ENCODE measurements around the gene WDR93.
"Not testable (repeated sequence)": the region's sequence is repeated elsewhere in the genome, so short reads cannot be mapped to it uniquely, and the experiment has no call there.

Gene WDR93

DNA sequence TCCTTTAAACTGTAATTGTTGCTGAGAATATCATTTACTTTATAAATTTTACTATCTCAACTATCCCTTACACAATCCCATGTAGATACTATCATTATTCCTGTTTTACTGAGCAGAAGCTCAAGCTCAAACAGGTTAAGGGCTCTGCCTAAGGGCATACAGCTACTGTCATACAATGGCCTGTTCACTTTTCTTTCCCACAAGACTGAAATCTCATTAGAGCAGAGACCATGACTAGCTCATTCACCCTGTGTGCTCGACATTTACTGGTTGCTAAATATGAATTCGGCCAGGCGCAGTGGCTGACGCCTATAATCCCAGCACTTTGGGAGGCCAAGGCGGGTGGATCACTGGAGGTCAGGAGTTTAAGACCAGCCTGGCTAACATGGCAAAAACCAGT, 83.9 kb downstream of the WDR93 start:
- no peak for DNase-seq

DNA sequence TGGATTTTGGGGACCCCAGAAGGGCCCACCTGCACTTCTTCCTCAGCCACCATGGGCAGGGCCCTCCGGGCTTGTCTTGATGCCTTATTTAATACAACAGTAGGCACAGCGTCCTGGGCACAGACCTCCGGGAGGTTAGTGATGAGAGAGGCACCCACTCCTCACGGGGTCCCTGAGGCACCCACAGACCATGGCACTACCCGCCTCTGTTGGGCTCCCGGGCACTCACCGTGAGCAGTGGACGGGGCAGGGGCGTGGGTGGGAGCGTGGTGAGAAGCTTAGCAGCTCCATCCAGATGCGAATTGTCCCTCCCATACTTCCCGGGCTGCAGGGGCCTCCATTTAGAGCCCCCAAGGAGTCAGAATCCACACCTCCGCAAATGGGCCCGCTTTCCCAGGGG, 85.2 kb downstream of the WDR93 start:
- DNase-seq: no peak

DNA sequence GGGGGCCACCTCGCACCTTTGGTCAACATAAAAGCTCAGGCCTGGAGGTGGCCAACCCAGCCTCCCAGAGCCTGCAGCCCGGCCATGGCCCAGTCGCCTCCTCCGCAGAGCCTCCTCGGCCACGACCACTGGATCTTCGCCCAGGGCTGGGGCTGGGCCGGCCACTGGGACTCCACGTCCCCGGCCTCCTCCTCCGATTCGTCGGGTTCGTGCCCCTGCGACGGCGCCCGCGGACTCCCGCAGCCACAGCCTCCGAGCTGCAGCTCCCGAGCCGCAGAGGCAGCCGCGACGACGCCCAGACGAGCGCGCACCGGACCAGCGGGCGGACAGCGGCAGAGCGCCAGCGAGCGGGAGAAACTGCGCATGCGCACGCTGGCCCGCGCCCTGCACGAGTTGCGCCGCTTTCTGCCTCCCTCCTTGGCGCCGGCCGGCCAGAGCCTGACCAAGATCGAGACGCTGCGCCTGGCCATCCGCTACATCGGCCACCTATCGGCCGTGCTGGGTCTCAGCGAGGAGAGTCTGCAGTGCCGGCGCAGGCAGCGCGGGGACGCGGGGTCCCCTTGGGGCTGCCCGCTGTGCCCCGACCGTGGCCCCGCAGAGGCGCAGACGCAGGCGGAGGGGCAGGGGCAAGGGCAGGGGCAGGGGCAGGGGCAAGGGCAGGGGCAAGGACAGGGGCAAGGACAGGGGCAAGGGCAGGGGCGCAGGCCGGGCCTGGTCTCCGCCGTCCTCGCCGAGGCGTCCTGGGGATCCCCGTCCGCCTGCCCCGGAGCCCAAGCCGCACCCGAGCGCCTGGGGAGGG, 85.9 kb downstream of the WDR93 start, which contains the start of gene MESP2:
MESP2 (plus strand) TSS at position 59 of the 799 bp plus-strand sequence; CDS start at position 85, 26 bp downstream.
- DNase-seq: no peak

DNA sequence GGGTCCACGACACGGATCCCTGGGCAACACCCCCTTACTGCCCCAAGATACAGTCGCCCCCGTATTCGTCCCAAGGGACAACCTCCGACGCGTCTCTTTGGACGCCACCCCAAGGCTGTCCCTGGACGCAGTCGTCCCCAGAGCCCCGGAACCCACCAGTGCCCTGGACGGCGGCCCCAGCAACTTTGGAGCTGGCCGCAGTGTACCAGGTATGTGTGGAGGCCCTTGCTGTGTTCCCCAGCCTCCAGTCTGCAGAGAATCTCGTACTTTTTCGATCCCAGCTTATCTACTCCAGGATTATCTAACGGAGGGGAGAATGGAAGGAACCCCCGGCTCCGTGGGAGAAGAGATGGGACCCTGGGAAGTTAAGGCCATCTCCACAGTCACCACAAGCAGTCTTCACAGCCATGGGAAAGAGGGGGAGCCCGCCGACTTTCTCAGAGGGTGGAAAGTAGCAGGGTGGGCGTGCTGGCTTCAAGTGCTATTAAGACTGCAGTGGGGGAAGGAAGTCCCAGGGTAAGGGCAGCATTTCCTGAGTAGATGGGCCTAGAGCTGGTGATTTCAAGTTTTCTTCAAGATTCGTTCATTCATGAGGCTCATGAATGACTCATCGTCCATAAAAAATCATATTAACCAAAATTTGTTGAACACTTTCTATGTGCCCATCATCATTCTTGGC, 86.6 kb downstream of the WDR93 start:
- DNase-seq: no peak

DNA sequence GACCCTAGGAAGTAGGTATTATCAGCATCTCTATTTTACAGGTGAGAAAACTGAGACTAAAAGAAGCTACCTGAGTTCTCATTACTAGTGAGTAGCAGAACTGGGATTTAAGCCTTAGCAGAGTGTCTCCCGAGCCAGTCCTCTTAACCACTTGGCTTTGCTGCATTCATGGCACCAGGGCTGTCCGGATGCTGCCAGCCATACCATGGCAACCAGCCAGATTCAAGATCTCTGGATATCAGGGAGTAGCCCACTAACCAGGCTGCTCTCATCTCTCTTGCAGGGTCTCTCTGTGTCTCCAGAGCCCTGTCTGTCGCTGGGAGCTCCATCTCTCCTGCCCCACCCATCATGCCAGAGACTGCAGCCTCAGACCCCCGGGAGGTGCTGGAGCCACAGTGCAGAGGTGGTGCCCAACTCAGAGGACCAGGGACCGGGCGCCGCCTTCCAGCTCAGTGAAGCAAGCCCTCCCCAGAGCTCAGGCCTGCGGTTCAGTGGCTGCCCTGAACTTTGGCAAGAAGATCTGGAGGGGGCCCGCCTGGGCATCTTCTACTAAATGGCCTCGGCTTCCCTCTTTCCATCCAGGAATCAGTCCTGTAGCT, 87.3 kb downstream of the WDR93 start:
- DNase-seq: peak; percentile 17 to 30

DNA sequence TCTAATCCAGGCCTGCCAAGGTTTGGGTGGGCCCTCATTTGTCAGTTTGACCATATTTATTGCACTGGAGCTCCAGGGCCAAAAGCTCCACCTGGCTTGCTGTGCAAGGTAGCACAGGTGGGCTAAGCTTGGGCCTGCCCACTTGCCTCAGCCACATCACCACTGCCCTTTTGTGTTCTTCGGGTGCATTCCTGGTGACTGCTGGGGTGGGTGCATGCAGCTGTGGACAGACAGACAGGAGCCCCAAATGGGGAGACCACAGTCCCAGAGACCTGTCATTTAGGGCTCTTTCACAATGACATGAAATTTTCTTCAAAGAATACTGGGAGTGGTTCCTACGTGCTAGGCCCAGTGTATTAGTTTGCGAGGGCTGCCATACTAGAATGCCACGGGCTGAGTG, 88.2 kb downstream of the WDR93 start:
- no peak for DNase-seq

DNA sequence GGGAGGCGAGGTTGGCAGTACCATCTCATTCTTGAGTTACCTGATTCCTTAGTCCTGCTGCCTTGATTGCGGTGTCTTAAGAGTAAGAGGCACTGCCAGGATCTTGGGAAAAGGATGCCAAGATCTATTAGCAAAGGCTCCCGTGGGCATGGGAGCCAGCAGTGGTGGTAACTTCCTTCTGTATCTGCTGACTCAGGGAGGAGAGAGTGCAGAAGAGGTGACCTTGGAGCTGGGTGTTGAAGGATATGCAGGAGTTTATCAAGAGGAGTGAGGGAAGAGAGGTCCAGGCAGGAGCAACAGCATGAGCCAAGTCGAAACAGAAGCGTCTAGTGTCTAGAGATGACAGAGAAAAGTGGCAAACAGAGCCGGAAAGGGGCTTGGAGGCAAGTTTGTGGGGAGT, 90.0 kb downstream of the WDR93 start:
- DNase-seq: no peak

DNA sequence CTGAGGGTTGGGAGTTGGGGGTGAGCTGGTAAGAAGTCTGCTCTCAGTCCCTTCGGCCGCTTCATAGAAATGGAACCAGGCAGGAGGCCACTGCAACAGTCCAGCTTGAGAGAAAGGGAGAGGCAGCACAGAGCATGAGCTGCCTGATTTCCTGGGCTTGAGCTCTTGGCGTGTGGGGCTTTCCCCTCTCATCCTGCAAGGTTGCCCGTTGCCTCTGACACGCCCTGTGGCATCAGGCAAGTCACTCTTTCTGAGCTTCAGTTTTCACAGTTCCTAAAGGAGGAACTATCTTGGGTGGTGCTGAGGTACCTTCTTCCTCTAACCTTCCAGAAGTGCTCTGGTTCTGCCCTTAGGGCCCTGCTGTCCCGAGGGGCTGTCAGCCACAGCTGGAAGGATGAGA, 90.4 kb downstream of the WDR93 start:
- no peak for DNase-seq

DNA sequence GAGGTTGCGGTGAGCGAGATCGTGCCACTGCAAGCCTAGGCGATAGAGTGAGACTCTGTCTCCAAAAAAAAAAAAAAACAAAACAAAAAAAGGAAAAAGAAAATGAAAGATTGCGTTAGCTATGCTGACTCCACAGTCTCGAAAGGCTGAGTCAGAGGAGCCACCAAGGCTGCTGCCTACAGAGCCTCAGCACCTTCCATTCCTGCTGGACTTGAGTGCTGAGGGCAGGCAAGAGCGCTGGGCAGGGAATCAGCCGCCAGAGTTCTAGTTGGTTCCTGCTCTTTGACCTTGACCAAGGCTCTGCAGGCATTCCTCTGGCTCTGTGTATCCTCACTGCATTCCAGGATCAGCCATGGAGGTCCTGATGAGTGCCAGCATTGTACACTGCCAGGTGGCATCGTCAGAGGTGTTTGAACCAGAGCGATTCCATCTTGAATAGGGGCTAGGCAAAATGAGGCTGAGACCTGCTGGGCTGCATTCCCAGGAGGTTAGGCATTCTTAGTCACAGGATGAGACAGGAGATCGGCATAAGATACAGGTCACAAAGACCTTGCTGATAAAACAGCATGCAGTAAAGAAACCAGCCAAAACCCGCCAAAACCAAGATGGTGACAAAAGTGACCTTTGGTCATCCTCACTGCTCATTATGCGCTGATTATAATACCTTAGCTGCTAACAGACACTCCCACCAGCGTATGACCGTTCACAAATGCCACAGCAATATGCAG, 91.4 kb downstream of the WDR93 start:
- no peak for DNase-seq

DNA sequence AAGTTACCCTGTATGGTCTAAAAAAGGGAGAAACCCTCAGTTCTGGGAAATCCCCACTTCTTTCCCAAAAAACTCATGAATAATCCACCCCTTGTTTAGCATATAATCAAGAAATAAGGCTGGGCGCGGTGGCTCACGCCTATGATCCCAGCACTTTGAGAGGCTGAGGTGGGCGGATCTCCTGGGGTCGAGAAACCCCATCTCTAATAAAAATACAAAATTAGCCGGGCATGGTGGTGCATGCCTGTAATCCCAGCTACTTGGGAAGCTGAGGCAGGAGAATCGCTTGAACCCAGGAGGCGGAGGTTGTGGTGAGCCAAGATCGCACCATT, 92.0 kb downstream of the WDR93 start:
- DNase-seq: not testable (repeated sequence)

DNA sequence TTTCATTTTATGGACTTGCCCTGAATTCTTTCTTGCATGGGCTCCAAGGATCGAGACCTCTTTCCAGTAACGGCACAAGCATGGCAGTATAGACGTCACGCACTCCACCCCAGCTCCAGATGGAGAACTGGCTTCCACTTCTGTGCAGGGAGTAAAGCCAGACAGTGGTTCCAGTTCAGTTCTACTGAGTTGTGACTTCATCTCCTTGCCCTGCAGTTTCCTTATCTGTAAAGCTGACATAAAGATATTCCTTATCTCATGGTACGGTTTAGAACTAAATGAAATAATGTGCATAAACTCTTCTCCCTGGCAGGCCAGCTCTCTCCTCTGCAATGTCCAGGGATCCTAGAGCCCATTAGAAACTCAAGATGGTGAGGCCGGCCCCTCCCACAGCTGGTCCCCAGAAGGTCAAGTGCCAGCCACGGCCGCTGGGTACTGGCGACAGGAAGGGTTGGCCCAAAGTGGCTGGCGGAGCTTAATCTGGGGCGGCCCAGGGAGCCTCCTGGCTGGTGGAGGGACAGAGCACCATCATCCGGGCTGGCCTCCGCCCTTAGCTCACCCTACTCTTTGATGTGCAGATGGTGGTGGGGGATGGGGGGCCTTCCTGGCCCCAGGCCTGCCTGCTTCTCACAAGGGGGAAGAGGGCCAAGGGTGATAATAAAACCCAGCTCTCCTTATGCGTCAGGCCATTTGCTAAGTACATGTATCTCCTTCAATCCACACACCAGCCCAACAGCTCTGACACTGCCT, 92.7 kb downstream of the WDR93 start:
- DNase-seq: peak in 1 of 2 experiments; percentile 13

DNA sequence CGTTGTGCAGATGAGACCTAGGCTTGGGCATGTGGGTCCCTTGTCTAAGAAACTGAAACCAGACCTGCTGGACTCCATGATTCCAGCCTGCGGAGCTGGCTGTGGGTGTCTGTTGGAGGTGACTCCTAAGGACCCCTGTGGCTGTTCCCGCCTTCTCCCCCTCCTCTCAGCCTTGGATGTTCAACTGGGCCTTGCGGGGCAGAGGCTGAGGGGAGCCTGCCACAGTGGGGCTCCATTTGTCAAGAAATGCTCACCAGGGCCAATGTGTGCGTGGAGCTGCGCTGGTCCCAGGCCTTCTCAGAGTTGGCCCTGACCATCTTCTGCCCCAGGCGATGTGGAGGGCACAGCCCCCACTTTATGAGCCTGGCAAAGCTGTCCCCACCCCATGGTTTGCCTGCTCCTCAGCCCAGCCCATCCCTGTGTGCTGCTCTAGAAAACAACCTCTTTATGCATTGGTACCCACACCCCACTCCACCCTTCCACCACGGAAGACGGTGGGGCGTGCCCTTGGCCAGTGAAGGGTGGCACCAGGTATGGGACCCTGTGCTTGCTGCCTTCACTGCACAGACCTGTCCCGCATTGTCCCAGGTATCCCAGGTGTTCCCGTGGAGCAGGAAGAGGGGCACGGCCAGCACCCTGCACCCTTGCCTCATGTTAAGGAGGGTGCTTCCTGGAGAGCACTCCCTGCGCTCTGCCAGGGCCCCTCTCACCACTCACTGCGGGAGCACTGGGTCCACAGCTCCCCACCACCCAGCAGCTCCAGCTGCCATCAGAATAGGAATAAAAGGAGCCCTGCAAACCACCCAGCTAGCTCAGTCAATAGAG, 93.5 kb downstream of the WDR93 start:
- DNase-seq: no peak

DNA sequence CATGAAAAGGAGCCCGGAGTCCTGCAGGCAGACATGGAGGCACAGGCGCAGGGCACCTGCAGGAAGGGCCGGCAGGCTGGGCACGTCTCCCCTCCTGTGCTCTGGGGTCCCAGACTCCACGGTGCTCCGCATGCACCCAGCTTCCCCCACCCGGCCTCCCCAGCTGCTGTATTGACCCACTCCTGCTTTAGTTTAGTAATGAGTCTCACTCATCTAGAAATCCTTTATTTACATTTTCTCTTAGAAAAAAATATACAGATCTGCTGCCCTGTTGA, 94.0 kb downstream of the WDR93 start:
- DNase-seq: no peak

DNA sequence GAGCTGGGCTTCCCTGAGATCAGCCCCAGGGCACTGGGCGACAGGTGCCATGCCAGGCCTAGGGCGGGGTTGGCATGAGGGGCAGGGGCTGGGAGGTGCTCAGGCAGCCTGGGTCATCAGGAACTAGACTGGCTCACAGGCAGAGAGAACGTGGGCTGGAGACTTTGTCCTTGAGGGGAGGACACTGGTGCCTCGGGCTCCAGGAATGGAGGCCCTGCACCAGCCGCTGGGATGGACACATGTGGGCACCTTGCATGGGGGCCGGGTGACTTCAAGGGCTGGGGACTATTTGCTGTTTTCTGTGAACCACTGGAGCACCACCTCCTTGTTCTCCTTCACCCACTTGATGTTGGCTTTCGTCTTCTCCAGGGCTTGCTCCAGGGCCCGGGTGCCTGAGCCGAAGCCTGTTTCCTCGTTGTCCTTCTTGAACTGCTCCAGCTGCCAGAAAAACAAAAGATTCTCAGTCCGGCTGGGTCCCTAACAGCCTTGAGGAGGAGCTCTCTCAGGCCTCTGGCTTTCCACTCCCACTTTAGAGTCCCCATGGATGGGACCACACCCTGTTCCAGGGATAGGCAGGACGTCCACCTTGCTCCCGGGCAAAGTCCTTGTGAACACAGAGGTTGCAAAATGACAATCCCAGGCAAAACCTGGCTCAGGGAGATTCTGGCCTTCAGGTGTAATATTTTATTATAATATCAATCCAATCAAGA, 94.6 kb downstream of the WDR93 start:
- no peak for DNase-seq

DNA sequence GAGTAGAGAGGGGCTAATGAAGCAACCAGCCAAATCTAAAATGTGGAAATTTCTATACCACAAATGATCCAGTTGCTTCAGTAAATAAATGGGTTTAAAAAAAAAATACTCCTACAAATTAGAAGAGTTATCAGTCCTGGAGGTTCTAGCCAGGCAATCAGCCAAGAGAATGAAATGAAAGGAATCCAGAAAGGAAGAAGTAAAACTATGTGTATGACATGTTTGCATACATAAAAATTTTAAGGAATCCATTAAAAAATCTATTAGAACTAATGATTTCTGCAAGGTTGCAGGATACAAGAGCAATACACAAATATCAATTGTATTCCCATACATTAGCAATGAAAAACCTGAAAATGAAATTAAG, 95.1 kb downstream of the WDR93 start:
- DNase-seq: no peak

DNA sequence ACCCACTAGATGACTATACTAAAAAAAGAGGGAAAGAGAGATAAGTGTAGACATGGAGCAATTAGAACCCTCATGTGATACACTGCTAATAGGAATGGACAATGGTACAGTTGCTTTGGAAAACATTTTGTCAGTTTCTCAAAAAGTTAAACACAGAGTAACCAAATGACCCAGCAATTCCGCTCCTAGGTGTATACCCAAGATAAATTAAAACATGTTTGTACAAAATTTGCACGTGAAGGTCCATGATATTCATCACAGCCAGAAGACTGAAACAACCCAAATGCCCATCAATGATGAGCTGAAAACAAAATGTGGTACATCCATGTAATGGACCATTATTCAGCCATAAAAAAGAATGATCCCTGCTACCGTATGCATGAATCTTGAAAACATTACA, 97.3 kb downstream of the WDR93 start:
- no peak for DNase-seq

DNA sequence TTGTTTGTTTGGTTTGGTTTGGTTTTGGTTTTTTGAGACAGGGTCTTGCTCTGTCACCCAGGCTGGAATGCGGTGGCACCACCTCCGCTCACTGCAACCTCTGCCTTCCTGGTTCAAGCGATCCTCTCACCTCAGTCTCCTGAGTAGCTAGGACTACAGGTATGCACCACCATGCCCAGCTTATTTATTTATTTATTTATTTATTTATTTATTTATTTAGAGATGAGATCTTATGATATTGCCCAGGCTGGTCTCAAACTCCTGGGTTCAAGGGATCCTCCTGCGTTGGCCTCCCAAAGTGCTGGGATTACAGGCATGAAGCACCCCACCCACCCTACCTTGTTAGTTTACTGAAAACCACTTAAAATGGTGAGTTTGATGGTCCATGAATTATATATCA, 98.0 kb downstream of the WDR93 start:
- DNase-seq: not testable (repeated sequence)

DNA sequence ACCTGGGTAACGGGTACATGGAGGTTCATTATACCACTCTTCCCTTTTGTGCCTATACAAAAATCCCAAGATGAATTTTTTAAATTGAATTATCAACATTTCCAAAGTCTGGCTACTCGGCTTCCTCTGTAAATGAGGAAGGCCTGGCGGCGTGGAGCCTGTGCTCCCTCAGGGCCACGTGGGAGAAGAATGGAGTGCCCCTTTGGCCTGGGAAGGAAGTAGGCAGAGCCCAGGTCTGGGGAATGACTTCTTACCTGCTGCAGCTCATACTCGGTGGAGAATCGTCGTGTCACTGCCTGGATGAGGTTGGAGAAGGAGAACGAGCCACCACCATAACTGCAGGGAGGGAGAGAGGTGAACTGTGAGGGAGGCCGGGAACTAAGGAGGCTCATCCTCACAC, 99.6 kb downstream of the WDR93 start:
- DNase-seq: no peak

DNA sequence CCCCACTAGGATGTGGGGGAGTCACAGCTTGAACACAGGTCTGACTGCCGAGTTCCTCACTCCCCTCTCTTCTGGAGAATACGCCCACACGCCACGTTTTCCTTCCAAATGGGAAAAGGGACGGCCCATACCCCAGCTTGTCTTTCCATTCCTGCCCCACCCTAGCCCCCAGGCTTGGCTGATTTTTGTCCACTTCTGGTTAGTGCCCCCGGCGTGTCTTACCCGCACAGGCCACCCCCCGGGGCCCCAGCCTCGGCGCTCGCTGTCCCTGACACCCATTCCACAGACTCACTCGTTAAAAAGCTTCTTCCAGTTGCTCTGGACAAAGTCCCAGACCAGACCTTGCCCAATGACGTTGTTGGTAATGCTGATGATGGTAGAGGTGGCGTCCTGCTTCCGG, 100.0 kb downstream of the WDR93 start:
- no peak for DNase-seq

DNA sequence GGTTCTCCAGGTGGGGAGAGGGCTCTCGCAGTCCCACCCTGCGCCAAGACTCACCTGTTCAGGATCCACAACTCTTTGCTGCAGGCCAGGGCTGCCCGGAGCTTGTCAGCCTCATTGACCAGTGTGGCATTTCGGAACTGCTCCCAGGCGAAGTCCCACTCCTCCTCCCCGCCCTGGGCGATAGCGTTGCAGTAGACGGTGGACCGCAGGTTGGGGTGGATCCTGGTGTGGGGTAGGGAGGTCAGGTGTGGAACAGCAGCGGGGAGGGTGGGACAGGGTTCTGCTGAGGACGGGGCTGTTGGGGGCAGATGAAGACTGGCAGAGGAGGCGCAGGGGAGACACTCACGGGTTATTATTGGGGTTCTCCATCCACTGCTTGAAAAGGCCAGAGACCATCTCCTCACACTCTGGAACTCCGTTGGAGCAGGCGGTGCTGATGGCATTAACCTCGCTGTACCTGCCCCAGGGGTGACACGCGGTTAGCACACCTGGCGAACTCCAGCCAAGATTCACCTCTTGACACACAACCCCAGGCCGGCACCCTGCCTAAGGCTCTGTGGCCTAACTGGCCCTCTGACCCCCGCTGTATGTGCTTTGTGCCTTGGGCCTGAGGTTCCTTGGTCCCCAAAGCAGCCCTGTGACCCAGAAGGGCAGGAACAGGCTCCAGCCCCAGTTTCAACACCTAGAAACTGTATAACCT, 101.6 kb downstream of the WDR93 start:
- no peak for DNase-seq

All from NCI-H446 (cell line).